GM12878 (cell line): ENCODE measurements around the gene PML. TPM values are rescaled to one million over a fixed set of nuclear protein-coding genes. Genes with fewer than 3 reads are reported as not detected.

Experiments
- ATAC-seq: fragments of 200-7000 bp; cut with Tn5 transposase; 3 replicates; pipeline ENCODE4 v1.9.1; 2020; ENCODE audit warnings: mild to moderate bottlenecking, moderate library complexity
- BruUV-seq: library from RNA; stranded (reverse); fragments of 400-500 nt; replicated peaks from 2 replicates; lab custom pipeline; 2021; lab: Mats Ljungman, UMichigan
- CTCF ChIA-PET: fragments of 300-600 bp; sonication (Branson Sonifier 250); formaldehyde crosslinking; extraction: SDS; loops from one replicate; lab custom pipeline; 2021; ENCODE audit warnings: inconsistent platforms; lab: Yijun Ruan, JAX
- POLR2A ChIA-PET: fragments of 350-600 bp; formaldehyde crosslinking; extraction: SDS; loops from one replicate; lab custom pipeline; 2021; ENCODE audit warnings: inconsistent platforms; lab: Charles Lee
- RAD21 ChIA-PET: fragments of 300-600 bp; sonication (Branson Sonifier 250); formaldehyde crosslinking; loops from one replicate; lab custom pipeline; 2023; ENCODE audit warnings: antibody characterized with exemption; ENCODE audit not compliant: unreplicated experiment; lab: Charles Lee
- SMC1A ChIA-PET: fragments of 300-600 bp; sonication (Branson Sonifier 250); formaldehyde crosslinking; loops from one replicate; lab custom pipeline; 2023; ENCODE audit not compliant: unreplicated experiment, uncharacterized antibody; lab: Charles Lee
- DNase-seq: peaks from one replicate; pipeline ENCODE4 v3.0.0-alpha.2; 2011; ENCODE audit warnings: low read depth, low spot score
- FAIRE-seq: peaks from 3 replicates; lab custom pipeline; 2011; peaks lifted over from hg19 to GRCh38; lab: Jason Lieb, UNC
- H2AFZ ChIP-seq: 2 replicates; pipeline ENCODE4 v1.6.0; 2011; ENCODE audit warnings: low read depth, low read length, control low read depth; ENCODE audit not compliant: control insufficient read depth
- H3K27ac ChIP-seq: 2 replicates; pipeline ENCODE4 v1.5.1; 2011; ENCODE audit warnings: control low read depth; ENCODE audit not compliant: control insufficient read depth, insufficient read depth
- H3K27me3 ChIP-seq, 2 experiments: replicated peaks in 1 of 2; 2 replicates each; pipeline versions ENCODE4 v1.6.0 to v1.6.1; 2011; ENCODE audit warnings: low read length in 1 of 2; ENCODE audit not compliant: control insufficient read depth in 2 of 2, insufficient read depth in 2 of 2
- H3K36me3 ChIP-seq, 2 experiments: 2 replicates each; pipeline ENCODE4 v1.5.1; 2011; ENCODE audit warnings: low read length in 1 of 2; ENCODE audit not compliant: control insufficient read depth in 2 of 2, insufficient read depth in 2 of 2
- H3K4me1 ChIP-seq: 2 replicates; pipeline ENCODE4 v1.6.1; 2011; ENCODE audit warnings: mild to moderate bottlenecking, low read length, moderate library complexity, mixed read lengths; ENCODE audit not compliant: control insufficient read depth, insufficient read depth
- H3K4me2 ChIP-seq: 2 replicates; pipeline ENCODE4 v1.6.0; 2011; ENCODE audit warnings: control low read depth; ENCODE audit not compliant: control insufficient read depth, insufficient read depth
- H3K4me3 ChIP-seq: fragments of 200-600 bp; sonication (generic); 2 replicates; pipeline ENCODE4 v1.5.1; 2016
- H3K79me2 ChIP-seq: 2 replicates; pipeline ENCODE4 v1.6.0; 2011; ENCODE audit warnings: low read length; ENCODE audit not compliant: control insufficient read depth, insufficient read depth
- H3K9ac ChIP-seq: 2 replicates; pipeline ENCODE4 v1.8.0; 2011; ENCODE audit warnings: low read length, control low read depth, mixed read lengths; ENCODE audit not compliant: control insufficient read depth, insufficient read depth
- H3K9me3 ChIP-seq: replicated peaks from 3 replicates; pipeline ENCODE4 v1.5.1; 2011; ENCODE audit warnings: mild to moderate bottlenecking, low read length; ENCODE audit not compliant: control insufficient read depth, insufficient read depth
- H4K20me1 ChIP-seq: 2 replicates; pipeline ENCODE4 v1.6.0; 2011; ENCODE audit not compliant: control insufficient read depth, insufficient read depth
- BMI1 ChIP-seq: fragments of 450-650 bp; IDR thresholded peaks from 2 replicates; pipeline ENCODE4 v1.6.1; 2016; ENCODE audit warnings: mild to moderate bottlenecking, moderate library complexity, borderline replicate concordance
- IKZF1 ChIP-seq: fragments of 450-650 bp; conservative IDR thresholded peaks from 2 replicates; pipeline ENCODE4 v1.6.1; 2017; ENCODE audit warnings: antibody characterized with exemption, mild to moderate bottlenecking
- MXI1 ChIP-seq: fragments of 150-350 bp; IDR thresholded peaks from 2 replicates; pipeline ENCODE4 v1.6.1; 2011; ENCODE audit warnings: low read depth, mild to moderate bottlenecking, inconsistent platforms, low read length, improper control_type of control experiment
- MYB ChIP-seq: fragments of 150-350 bp; IDR thresholded peaks from 2 replicates; pipeline ENCODE4 v1.6.1; 2014; ENCODE audit warnings: mild to moderate bottlenecking, low read depth, low read length, borderline replicate concordance
- NR2F1 ChIP-seq: fragments of 450-650 bp; conservative IDR thresholded peaks from 2 replicates; pipeline ENCODE4 v1.6.1; 2017; ENCODE audit warnings: mild to moderate bottlenecking
- POLR2A ChIP-seq: IDR thresholded peaks from 2 replicates; pipeline ENCODE4 v1.6.1; 2011; ENCODE audit warnings: low read depth, mild to moderate bottlenecking, low read length
- RAD21 ChIP-seq: IDR thresholded peaks from 2 replicates; pipeline ENCODE4 v1.6.1; 2011; ENCODE audit warnings: mild to moderate bottlenecking, low read depth, low read length, moderate library complexity; ENCODE audit not compliant: insufficient read depth
- SMC3 ChIP-seq: IDR thresholded peaks from 2 replicates; pipeline ENCODE4 v1.6.1; 2011; ENCODE audit warnings: low read length, improper control_type of control experiment, borderline replicate concordance
- SREBF1 ChIP-seq: IDR thresholded peaks from 2 replicates; pipeline ENCODE4 v1.6.1; 2012; ENCODE audit warnings: mild to moderate bottlenecking, low read length
- TARDBP ChIP-seq: IDR thresholded peaks from 2 replicates; pipeline ENCODE4 v1.6.1; 2016; ENCODE audit warnings: borderline replicate concordance
- TBL1XR1 ChIP-seq: IDR thresholded peaks from 2 replicates; pipeline ENCODE4 v1.6.1; 2012; ENCODE audit warnings: low read depth, low read length, improper control_type of control experiment
- WGBS: methylation state at CpG from one replicate; pipeline ENCODE4 v1.1.6; 2016; ENCODE audit warnings: low lambda C conversion rate; ENCODE audit not compliant: insufficient replicate concordance, insufficient coverage; ENCODE audit errors: missing lambda C conversion rate; 5-methylcytosine and 5-hydroxymethylcytosine counted together
- in situ Hi-C: fragments of 300-500 bp; cut with MboI; formaldehyde crosslinking; loops from 9 replicates; pipeline ENCODE4 v1.14.3; 2018; ENCODE audit warnings: mixed read lengths
- intact Hi-C: fragments of 100-400 bp; cut with micrococcal nuclease; formaldehyde crosslinking; loops from one replicate; pipeline ENCODE4 v1.14.2; 2022; ENCODE audit not compliant: unreplicated experiment
- polyA plus RNA-seq, 11 experiments: library from polyadenylated mRNA; depleted of rRNA in 4 of 11; unstranded in 6 of 11; stranded (reverse) in 5 of 11; fragments of >200 nt; fragmentation: Nextera tagmentation in 4 of 11; fragmentation: Illumina TruSeq in 1 of 11; extraction: Ambion mirVana in 4 of 11; extraction: Trizol in 1 of 11; gene quantifications; 1 replicate in 1 of 11; 2 replicates in 10 of 11; pipeline versions ENCODE4 v1.2.1 to v1.2.3, GENCODE V29; 2011 to 2016; ENCODE audit warnings: inconsistent platforms in 2 of 11, missing spikeins in 2 of 11, low read depth in 1 of 11
- total RNA-seq, 4 experiments: library from RNA; depleted of rRNA in 3 of 4; stranded (reverse); fragments of >200 nt in 3 of 4; fragmentation: Illumina TruSeq in 1 of 4; extraction: Trizol in 1 of 4; gene quantifications; 2 replicates each; pipeline versions ENCODE4 v1.2.1 to v1.2.3, GENCODE V29; 2013 to 2021
- TF ChIP-seq, protein P1 (sequence below): fragments of 450-650 bp; IDR thresholded peaks from 2 replicates; pipeline ENCODE4 v1.6.1; 2017; ENCODE audit warnings: low read depth, mild to moderate bottlenecking, moderate library complexity
- TF ChIP-seq, protein P2 (sequence below): fragments of 450-650 bp; formaldehyde crosslinking; IDR thresholded peaks from 2 replicates; pipeline ENCODE4 v1.4.0; 2020; ENCODE audit warnings: mild to moderate bottlenecking, moderate library complexity
- TF ChIP-seq, protein P3 (sequence below): IDR thresholded peaks from 2 replicates; pipeline ENCODE4 v1.6.1; 2012; ENCODE audit warnings: low read depth, low read length, improper control_type of control experiment
- TF ChIP-seq, protein P4 (sequence below): fragments of 450-650 bp; IDR thresholded peaks from 2 replicates; pipeline ENCODE4 v1.6.1; 2016; ENCODE audit warnings: mild to moderate bottlenecking

PML gene
- total and polyA plus RNA-seq, 10 of the 15 experiments (the other 5 are each of a cell fraction or from before 2014, with no cell fraction given), result 8.5 to 95.5 (median 30.8) TPM

DNA sequence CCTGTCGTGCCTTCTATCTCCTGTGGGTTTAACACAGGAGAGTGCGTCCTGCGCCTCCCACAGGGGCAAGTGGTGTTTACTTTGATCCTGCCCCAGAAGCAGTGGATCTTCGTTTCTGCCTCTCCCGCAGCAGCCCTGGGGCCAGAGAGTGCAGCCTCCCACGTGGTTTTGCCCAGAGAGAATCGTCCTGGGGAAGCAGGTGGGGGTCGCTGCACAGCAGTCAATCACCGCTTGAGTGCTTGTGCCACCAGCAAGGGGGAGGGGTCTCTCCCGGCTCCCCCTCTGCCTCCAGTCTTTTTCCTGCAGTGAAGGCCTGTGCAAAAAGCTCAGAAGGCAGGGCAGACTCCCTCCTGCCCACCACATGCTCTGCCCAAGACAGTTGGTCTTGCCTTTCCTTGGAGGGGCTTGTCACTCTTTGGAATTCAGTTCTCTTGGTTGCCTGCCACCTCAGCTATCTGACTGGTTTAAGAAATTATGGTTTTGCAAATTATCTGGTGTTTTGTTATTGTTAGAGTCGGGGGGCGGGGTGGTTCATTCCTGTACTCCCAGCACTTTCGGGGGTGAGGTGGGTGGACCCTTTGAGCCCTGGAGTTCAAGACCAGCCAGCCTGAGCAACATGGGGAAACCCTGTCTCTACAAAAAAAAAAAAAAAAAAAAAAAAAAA, 29.3 kb upstream of the PML start:
- Histone ChIP-seq H3K27me3 (no peaks in the 10 kb centered on the region), H3K79me2 (no peaks in the 10 kb centered on the region), H3K9me3 (no peaks in the 10 kb centered on the region), H3K27ac (peak overlapping the region; percentile 86), H3K4me3 (peak overlapping the region; percentile 50; the same call in 1 of the 2 replicates), H2AFZ (peak overlapping the region; percentile 93), H3K4me1 (peaks cover 22% of the 10 kb centered on the region), H3K36me3 (no peaks in the 10 kb centered on the region), H4K20me1 (no peaks in the 10 kb centered on the region), H3K9ac (peak overlapping the region; percentile 64), H3K4me2 (peak overlapping the region; percentile 96)
- ChIA-PET CTCF (interaction anchor here (0.6 to 2.5 kb wide), 17 partner anchors 10 to 446 kb away, joined by 3 to 20 read pairs (median 4); partner anchors contain the start of gene PML), SMC1A (interaction anchor here (1.0 to 1.3 kb wide), 3 partner anchors 9 to 42 kb away, joined by 3 to 7 read pairs (median 3); no protein-coding TSS in a partner anchor), POLR2A (interaction anchor here (0.6 to 0.8 kb wide), 2 partner anchors 57 to 230 kb away, joined by 3 to 5 read pairs; no protein-coding TSS in a partner anchor), RAD21 (interaction anchor here (0.7 to 2.9 kb wide), 2 partner anchors 14 to 259 kb away, joined by 3 to 10 read pairs; no protein-coding TSS in a partner anchor)
- DNase-seq (no peak), ATAC-seq (peak; percentile 60), FAIRE-seq (peak; percentile 18)
- WGBS, result 4% methylated on average over 13 of the region's 13 CpGs
- no TSS peak for BruUV-seq
- in situ Hi-C loops (loop anchor here (10.0 kb wide), 1 partner anchor 340 kb away; no protein-coding TSS in a partner anchor), intact Hi-C loops (no loop called here)
- TF ChIP-seq, protein P1, sequence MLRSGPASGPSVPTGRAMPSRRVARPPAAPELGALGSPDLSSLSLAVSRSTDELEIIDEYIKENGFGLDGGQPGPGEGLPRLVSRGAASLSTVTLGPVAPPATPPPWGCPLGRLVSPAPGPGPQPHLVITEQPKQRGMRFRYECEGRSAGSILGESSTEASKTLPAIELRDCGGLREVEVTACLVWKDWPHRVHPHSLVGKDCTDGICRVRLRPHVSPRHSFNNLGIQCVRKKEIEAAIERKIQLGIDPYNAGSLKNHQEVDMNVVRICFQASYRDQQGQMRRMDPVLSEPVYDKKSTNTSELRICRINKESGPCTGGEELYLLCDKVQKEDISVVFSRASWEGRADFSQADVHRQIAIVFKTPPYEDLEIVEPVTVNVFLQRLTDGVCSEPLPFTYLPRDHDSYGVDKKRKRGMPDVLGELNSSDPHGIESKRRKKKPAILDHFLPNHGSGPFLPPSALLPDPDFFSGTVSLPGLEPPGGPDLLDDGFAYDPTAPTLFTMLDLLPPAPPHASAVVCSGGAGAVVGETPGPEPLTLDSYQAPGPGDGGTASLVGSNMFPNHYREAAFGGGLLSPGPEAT, result no peak
- TF ChIP-seq, protein P2, sequence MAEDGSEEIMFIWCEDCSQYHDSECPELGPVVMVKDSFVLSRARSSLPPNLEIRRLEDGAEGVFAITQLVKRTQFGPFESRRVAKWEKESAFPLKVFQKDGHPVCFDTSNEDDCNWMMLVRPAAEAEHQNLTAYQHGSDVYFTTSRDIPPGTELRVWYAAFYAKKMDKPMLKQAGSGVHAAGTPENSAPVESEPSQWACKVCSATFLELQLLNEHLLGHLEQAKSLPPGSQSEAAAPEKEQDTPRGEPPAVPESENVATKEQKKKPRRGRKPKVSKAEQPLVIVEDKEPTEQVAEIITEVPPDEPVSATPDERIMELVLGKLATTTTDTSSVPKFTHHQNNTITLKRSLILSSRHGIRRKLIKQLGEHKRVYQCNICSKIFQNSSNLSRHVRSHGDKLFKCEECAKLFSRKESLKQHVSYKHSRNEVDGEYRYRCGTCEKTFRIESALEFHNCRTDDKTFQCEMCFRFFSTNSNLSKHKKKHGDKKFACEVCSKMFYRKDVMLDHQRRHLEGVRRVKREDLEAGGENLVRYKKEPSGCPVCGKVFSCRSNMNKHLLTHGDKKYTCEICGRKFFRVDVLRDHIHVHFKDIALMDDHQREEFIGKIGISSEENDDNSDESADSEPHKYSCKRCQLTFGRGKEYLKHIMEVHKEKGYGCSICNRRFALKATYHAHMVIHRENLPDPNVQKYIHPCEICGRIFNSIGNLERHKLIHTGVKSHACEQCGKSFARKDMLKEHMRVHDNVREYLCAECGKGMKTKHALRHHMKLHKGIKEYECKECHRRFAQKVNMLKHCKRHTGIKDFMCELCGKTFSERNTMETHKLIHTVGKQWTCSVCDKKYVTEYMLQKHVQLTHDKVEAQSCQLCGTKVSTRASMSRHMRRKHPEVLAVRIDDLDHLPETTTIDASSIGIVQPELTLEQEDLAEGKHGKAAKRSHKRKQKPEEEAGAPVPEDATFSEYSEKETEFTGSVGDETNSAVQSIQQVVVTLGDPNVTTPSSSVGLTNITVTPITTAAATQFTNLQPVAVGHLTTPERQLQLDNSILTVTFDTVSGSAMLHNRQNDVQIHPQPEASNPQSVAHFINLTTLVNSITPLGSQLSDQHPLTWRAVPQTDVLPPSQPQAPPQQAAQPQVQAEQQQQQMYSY (CRISPR knock-in tag), result no peak
- TF ChIP-seq RAD21 (no peak), BMI1 (no peak), SMC3 (no peak), MYB (no peak), IKZF1 (peak; percentile 26; the same call in 1 of the 2 replicates), POLR2A (no peak), MXI1 (no peak), NR2F1 (0 out of 2 replicates have a peak, but pooled peaks have one; percentile 12), TARDBP (no peak), TBL1XR1 (0 out of 2 replicates have a peak, but pooled peaks have one; percentile 7), SREBF1 (no peak)
- TF ChIP-seq, protein P3, sequence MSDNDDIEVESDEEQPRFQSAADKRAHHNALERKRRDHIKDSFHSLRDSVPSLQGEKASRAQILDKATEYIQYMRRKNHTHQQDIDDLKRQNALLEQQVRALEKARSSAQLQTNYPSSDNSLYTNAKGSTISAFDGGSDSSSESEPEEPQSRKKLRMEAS, result no peak
- TF ChIP-seq, protein P4, sequence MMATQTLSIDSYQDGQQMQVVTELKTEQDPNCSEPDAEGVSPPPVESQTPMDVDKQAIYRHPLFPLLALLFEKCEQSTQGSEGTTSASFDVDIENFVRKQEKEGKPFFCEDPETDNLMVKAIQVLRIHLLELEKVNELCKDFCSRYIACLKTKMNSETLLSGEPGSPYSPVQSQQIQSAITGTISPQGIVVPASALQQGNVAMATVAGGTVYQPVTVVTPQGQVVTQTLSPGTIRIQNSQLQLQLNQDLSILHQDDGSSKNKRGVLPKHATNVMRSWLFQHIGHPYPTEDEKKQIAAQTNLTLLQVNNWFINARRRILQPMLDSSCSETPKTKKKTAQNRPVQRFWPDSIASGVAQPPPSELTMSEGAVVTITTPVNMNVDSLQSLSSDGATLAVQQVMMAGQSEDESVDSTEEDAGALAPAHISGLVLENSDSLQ, result peak; percentile 55; the same call in 1 of the 2 replicates
